Retinal pigment epithelial cell (primary cell): ENCODE measurements around the gene ERBB4.
"Not testable (repeated sequence)": the region's sequence is repeated elsewhere in the genome, so short reads cannot be mapped to it uniquely, and the experiment has no call there.

ENCODE experiments used
- DNase-seq: peaks from one replicate; pipeline ENCODE4 v3.0.0-alpha.2; 2010; ENCODE audit warnings: low read depth
- H3K4me3 ChIP-seq: 2 replicates; pipeline ENCODE4 v1.5.1; 2011; ENCODE audit warnings: mild to moderate bottlenecking, low read length, control low read depth, moderate library complexity
- TF ChIP-seq, protein P1 (sequence below): conservative IDR thresholded peaks from 2 replicates; pipeline ENCODE4 v1.5.1; 2011; ENCODE audit warnings: low read depth, low read length, control low read depth, inconsistent platforms

The ERBB4 gene

GRCh38 chr2:212028798-212029394, 509.7 kb downstream of the ERBB4 start:
- TF ChIP-seq, protein P1, sequence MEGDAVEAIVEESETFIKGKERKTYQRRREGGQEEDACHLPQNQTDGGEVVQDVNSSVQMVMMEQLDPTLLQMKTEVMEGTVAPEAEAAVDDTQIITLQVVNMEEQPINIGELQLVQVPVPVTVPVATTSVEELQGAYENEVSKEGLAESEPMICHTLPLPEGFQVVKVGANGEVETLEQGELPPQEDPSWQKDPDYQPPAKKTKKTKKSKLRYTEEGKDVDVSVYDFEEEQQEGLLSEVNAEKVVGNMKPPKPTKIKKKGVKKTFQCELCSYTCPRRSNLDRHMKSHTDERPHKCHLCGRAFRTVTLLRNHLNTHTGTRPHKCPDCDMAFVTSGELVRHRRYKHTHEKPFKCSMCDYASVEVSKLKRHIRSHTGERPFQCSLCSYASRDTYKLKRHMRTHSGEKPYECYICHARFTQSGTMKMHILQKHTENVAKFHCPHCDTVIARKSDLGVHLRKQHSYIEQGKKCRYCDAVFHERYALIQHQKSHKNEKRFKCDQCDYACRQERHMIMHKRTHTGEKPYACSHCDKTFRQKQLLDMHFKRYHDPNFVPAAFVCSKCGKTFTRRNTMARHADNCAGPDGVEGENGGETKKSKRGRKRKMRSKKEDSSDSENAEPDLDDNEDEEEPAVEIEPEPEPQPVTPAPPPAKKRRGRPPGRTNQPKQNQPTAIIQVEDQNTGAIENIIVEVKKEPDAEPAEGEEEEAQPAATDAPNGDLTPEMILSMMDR = no peak
- no peak for DNase-seq
- no peak overlapping the region for H3K4me3 ChIP-seq

GRCh38 chr2:212027681-212028628, 510.6 kb downstream of the ERBB4 start:
- no peak overlapping the region for H3K4me3 ChIP-seq
- TF ChIP-seq, protein P1 = no peak
- DNase-seq = no peak

- TF ChIP-seq, protein P1 = no peak
- no peak for DNase-seq
- no peak overlapping the region for H3K4me3 ChIP-seq
These were observed 514.6 kb downstream of the ERBB4 start for GRCh38 chr2:212024040-212024439.

DNA sequence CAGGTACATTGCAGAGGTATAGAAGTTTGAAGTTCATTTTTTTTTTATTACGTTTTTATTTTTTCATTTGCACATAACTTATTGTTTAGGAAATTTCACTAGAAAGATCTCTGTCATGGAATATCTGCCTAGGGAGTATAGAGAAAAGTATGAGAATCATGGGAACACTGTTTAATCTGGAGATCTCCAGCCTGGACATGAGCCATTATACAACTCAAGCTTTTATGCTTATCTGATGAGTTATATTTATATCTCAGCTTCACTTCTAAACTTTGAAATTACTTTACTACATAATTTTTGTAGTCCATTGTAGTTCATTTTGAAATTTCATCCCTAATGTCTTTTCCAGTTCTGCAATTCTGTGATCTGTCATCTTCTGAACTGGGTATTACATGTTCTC, 515.6 kb downstream of the ERBB4 start:
- TF ChIP-seq, protein P1 = no peak
- DNase-seq = no peak
- no peak overlapping the region for H3K4me3 ChIP-seq

DNA sequence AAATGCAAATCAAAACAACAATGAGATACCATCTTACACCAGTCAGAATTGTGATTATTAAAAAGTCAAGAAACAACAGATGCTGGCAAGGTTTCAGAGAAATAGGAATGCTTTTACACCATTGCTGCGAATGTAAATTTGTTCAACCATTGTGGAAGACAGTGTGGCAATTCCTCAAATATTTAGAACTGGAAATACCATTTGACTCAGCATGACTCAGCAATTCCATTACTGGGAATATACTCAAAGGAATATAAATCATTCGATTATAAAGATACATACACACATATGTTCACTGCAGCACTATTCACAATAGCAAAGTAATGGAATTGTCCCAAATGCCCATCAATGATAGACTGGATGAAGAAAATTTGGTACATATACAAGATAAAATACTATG, 516.7 kb downstream of the ERBB4 start:
- DNase-seq = no peak
- TF ChIP-seq, protein P1 = no peak
- no peak overlapping the region for H3K4me3 ChIP-seq

GRCh38 chr2:212015588-212015987, 523.0 kb downstream of the ERBB4 start:
- no peak for DNase-seq
- H3K4me3 ChIP-seq = no peak overlapping the region
- TF ChIP-seq, protein P1 = no peak

- no peak overlapping the region for H3K4me3 ChIP-seq
- no peak for DNase-seq
- TF ChIP-seq, protein P1 = no peak
These were observed 525.0 kb downstream of the ERBB4 start for GRCh38 chr2:212013626-212014025.

DNA sequence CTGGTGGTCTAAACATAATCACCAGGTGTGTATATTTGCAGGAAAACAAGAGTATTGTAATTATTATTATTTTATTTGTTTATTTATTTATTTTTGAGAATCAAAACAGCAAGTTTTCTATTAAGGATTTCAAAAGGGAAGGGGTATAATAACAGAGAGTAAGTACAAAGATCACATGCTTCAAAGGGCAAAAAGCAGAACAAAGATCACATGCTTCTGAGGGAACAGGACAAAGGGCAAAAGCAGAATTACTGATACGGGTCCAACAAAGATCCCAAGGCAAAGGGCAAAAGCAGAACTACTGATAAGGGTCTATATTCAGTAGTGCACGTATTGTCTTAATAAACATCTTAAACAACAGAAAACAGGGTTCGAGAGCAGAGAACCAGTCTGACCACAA, 528.3 kb downstream of the ERBB4 start:
- not testable (repeated sequence) for H3K4me3 ChIP-seq, DNase-seq
